ENCODE data around the gene GP1BB.

GP1BB gene

GRCh38 chr22:19730198-19730597 lies 6.9 kb downstream of the GP1BB start:
- no peak overlapping the region for H3K14ac ChIP-seq (ENCODE audit: low read length)
- peak overlapping the region; percentile 33 for H2BK5ac ChIP-seq (ENCODE audit: low read length)
- no peak overlapping the region for H3K4me3 ChIP-seq (ENCODE audit: low read length in 2 of 2)
- H2AFZ ChIP-seq (ENCODE audit: low read length) = peak overlapping the region; percentile 87
- no peaks in the 10 kb centered on the region for H3K79me1 ChIP-seq (ENCODE audit: low read depth, low read length)
- H3K27me3 ChIP-seq (ENCODE audit: control insufficient read depth in 3 of 3, insufficient read depth in 3 of 3, low read depth in 1 of 3, low read length in 3 of 3) = peaks cover 17 to 76% (median 41%) of the 10 kb centered on the region in 3 experiments
- H2AK5ac ChIP-seq (ENCODE audit: low read depth, low read length) = peak overlapping the region; percentile 82
- DNase-seq (ENCODE audit: low spot score) = no peak
- no peak overlapping the region for H2BK120ac ChIP-seq (ENCODE audit: low read depth, low read length)
- H4K8ac ChIP-seq (ENCODE audit: low read depth, low read length) = no peak overlapping the region
- H2BK12ac ChIP-seq (ENCODE audit: low read length) = peak overlapping the region; percentile 64
- no peak overlapping the region for H4K91ac ChIP-seq (ENCODE audit: low read depth, low read length, poor library complexity)
- peaks cover 3 to 7% of the 10 kb centered on the region in 2 donors for H3K9me3 ChIP-seq (replicated peaks in 1 of 2; ENCODE audit: control insufficient read depth in 2 of 2, insufficient read depth in 1 of 2, low read depth in 1 of 2, low read length in 2 of 2)
- no CpG with 5 or more reads among the region's 8 CpGs for WGBS, 2 donors (ENCODE audit: extremely low coverage in 2 of 2, insufficient read length in 2 of 2, insufficient replicate concordance in 1 of 2)
- peak overlapping the region; percentile 100 for H3K23ac ChIP-seq (ENCODE audit: low read depth, low read length, poor library complexity)
- H3K4me2 ChIP-seq (ENCODE audit: insufficient read depth, low read length, poor library complexity, severe bottlenecking) = no peak overlapping the region
- H2BK15ac ChIP-seq (ENCODE audit: low read length) = peak overlapping the region; percentile 69
- peak overlapping the region; percentile 77 for H3K18ac ChIP-seq (ENCODE audit: low read length)
- no peak overlapping the region for H3K4ac ChIP-seq (ENCODE audit: low read length)
- peaks cover 3 to 7% of the 10 kb centered on the region in 2 donors for H3K4me1 ChIP-seq (ENCODE audit: control insufficient read depth in 2 of 2, insufficient read depth in 1 of 2, low read depth in 1 of 2, low read length in 2 of 2)
- no peak overlapping the region for H3K27ac ChIP-seq (replicated peaks; ENCODE audit: low read length)
- no peaks in the 10 kb centered on the region for H3K36me3 ChIP-seq (replicated peaks in 1 of 2; ENCODE audit: control insufficient read depth in 2 of 2, insufficient read depth in 2 of 2, low read length in 2 of 2)
- peak overlapping the region; percentile 26 for H3K9ac ChIP-seq (ENCODE audit: low read depth, low read length, poor library complexity)

DNA sequence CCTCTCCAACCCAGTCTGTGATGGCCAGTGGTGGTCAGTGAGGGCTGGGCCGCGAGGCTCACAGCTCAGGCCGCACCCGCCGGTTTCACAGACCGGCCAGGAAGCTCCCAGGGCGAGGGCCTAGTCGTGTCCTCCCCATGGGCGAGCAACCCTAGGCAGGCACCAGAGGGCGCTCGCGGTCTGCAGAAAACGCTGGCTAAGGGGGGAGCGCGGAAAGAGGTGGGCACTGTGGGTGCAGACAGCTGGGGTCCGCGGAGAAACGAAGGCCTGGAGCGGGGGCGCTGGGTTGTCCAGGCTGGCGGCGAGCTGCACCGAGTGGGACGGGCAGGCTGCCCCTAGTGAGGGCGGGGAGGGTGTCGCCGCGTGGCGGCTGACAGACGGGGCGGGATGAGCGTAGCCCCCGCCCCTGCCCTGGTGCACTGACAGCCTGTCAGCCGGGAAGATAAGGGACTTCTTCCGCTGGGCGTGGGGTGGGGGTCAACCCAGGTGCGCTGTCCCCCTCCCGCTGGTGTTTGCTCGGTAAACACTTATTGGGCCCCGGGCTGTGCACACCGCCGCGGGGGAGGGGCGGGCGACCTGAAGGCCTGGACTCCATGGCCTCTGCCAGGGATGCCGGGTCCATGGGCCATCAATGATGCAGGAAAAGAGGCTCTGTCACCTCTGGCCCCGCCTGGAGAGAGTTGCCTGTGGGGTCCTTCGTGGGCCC lies 7.5 kb downstream of the GP1BB start:
- Histone ChIP-seq H2BK120ac (ENCODE audit: low read depth, low read length) (no peak overlapping the region), H3K9ac (ENCODE audit: low read depth, low read length, poor library complexity) (peak overlapping the region; percentile 26), H3K4ac (ENCODE audit: low read length) (no peak overlapping the region), H4K91ac (ENCODE audit: low read depth, low read length, poor library complexity) (no peak overlapping the region), H3K27me3 (ENCODE audit: control insufficient read depth in 3 of 3, insufficient read depth in 3 of 3, low read depth in 1 of 3, low read length in 3 of 3) (peaks cover 13 to 77% (median 36%) of the 10 kb centered on the region in 3 experiments), H3K4me3 (ENCODE audit: low read length in 2 of 2) (peak overlapping the region; percentile 19 to 51), H3K79me1 (ENCODE audit: low read depth, low read length) (no peaks in the 10 kb centered on the region), H3K23ac (ENCODE audit: low read depth, low read length, poor library complexity) (peak overlapping the region; percentile 100), H3K27ac (replicated peaks; ENCODE audit: low read length) (no peak overlapping the region), H3K4me1 (ENCODE audit: control insufficient read depth in 2 of 2, insufficient read depth in 1 of 2, low read depth in 1 of 2, low read length in 2 of 2) (peaks cover 3 to 7% of the 10 kb centered on the region in 2 donors), H2BK5ac (ENCODE audit: low read length) (peak overlapping the region; percentile 33), H2AFZ (ENCODE audit: low read length) (peak overlapping the region; percentile 87), H2BK15ac (ENCODE audit: low read length) (peak overlapping the region; percentile 39), H3K14ac (ENCODE audit: low read length) (peak overlapping the region; percentile 47), H2AK5ac (ENCODE audit: low read depth, low read length) (peak overlapping the region; percentile 93), H3K36me3 (replicated peaks in 1 of 2; ENCODE audit: control insufficient read depth in 2 of 2, insufficient read depth in 2 of 2, low read length in 2 of 2) (no peaks in the 10 kb centered on the region), H3K18ac (ENCODE audit: low read length) (peak overlapping the region; percentile 95), H3K9me3 (replicated peaks in 1 of 2; ENCODE audit: control insufficient read depth in 2 of 2, insufficient read depth in 1 of 2, low read depth in 1 of 2, low read length in 2 of 2) (peaks cover 3 to 4% of the 10 kb centered on the region in 2 donors), H4K8ac (ENCODE audit: low read depth, low read length) (no peak overlapping the region), H2BK12ac (ENCODE audit: low read length) (peak overlapping the region; percentile 3), H3K4me2 (ENCODE audit: insufficient read depth, low read length, poor library complexity, severe bottlenecking) (peak overlapping the region; percentile 86)
- WGBS, 2 donors (ENCODE audit: extremely low coverage in 2 of 2, insufficient read length in 2 of 2, insufficient replicate concordance in 1 of 2) = no CpG with 5 or more reads among the region's 48 CpGs
- DNase-seq (ENCODE audit: low spot score) = peak; percentile 79

GRCh38 chr22:19731361-19732135 lies 8.2 kb downstream of the GP1BB start:
- Histone ChIP-seq H3K9me3 (replicated peaks in 1 of 2; ENCODE audit: control insufficient read depth in 2 of 2, insufficient read depth in 1 of 2, low read depth in 1 of 2, low read length in 2 of 2) (peaks cover 3 to 4% of the 10 kb centered on the region in 2 donors), H3K4me3 (ENCODE audit: low read length in 2 of 2) (no peak overlapping the region), H2AFZ (ENCODE audit: low read length) (no peak overlapping the region), H2BK120ac (ENCODE audit: low read depth, low read length) (no peak overlapping the region), H3K4me2 (ENCODE audit: insufficient read depth, low read length, poor library complexity, severe bottlenecking) (no peak overlapping the region), H3K4me1 (ENCODE audit: control insufficient read depth in 2 of 2, insufficient read depth in 1 of 2, low read depth in 1 of 2, low read length in 2 of 2) (peaks cover 3 to 7% of the 10 kb centered on the region in 2 donors), H3K4ac (ENCODE audit: low read length) (peak overlapping the region; percentile 10), H3K27me3 (ENCODE audit: control insufficient read depth in 3 of 3, insufficient read depth in 3 of 3, low read depth in 1 of 3, low read length in 3 of 3) (peaks cover 9 to 77% (median 29%) of the 10 kb centered on the region in 3 experiments), H3K27ac (replicated peaks; ENCODE audit: low read length) (no peak overlapping the region), H2BK15ac (ENCODE audit: low read length) (no peak overlapping the region), H3K18ac (ENCODE audit: low read length) (peak overlapping the region; percentile 95), H3K36me3 (replicated peaks in 1 of 2; ENCODE audit: control insufficient read depth in 2 of 2, insufficient read depth in 2 of 2, low read length in 2 of 2) (no peaks in the 10 kb centered on the region), H3K14ac (ENCODE audit: low read length) (no peak overlapping the region), H3K23ac (ENCODE audit: low read depth, low read length, poor library complexity) (peak overlapping the region; percentile 100), H4K91ac (ENCODE audit: low read depth, low read length, poor library complexity) (no peak overlapping the region), H2BK12ac (ENCODE audit: low read length) (no peak overlapping the region), H3K9ac (ENCODE audit: low read depth, low read length, poor library complexity) (no peak overlapping the region), H4K8ac (ENCODE audit: low read depth, low read length) (no peak overlapping the region), H3K79me1 (ENCODE audit: low read depth, low read length) (no peaks in the 10 kb centered on the region), H2AK5ac (ENCODE audit: low read depth, low read length) (peak overlapping the region; percentile 93), H2BK5ac (ENCODE audit: low read length) (peak overlapping the region; percentile 33)
- WGBS, 2 donors (ENCODE audit: extremely low coverage in 2 of 2, insufficient read length in 2 of 2, insufficient replicate concordance in 1 of 2) = no CpG with 5 or more reads among the region's 21 CpGs
- DNase-seq (ENCODE audit: low spot score) = no peak
